ENCODE measurements around the gene MXRA8. TPM values are rescaled to one million over a fixed set of nuclear protein-coding genes. Genes with fewer than 3 reads are reported as not detected.

The MXRA8 gene
- total and polyA plus RNA-seq, 9 of the 15 experiments (the other 6 are each of a cell fraction or from before 2014, with no cell fraction given) = 0.66 to 11.3 (median 6.3) TPM

GRCh38 chr1:1340791-1341548 is 17.4 kb downstream of the MXRA8 start (continued):
- TF ChIP-seq E2F4 (CRISPR knock-in tag; IDR thresholded peaks at IDR 0.05; ENCODE audit: low read depth) (no peak), SIN3B (IDR thresholded peaks at IDR 0.05; ENCODE audit: low read depth) (no peak), KDM1A (IDR thresholded peaks at IDR 0.05) (peak in 1 of 2 experiments; percentile 66; a peak in 1 of 4 replicates)

GRCh38 chr1:1340185-1340584 is 18.2 kb downstream of the MXRA8 start:
- BruUV-seq (replicated peaks) = no TSS peak
- no peak overlapping the region for H3K4me3 ChIP-seq
- TF ChIP-seq FOSL1 (tag; conservative IDR thresholded peaks at IDR 0.05) (no peak), ZNF282 (CRISPR knock-in tag; IDR thresholded peaks at IDR 0.05) (no peak), MCM5 (IDR thresholded peaks at IDR 0.05; ENCODE audit: low read depth) (no peak), ZNF507 (tag; conservative IDR thresholded peaks at IDR 0.05) (no peak), NFATC3 (IDR thresholded peaks at IDR 0.05) (no peak), POLR2G (IDR thresholded peaks at IDR 0.05; ENCODE audit: low read depth, low read length) (no peak)
- no peak overlapping the region for H3K27ac ChIP-seq (ENCODE audit: extremely low read depth, low read depth, low read length)
- H3K9ac ChIP-seq (ENCODE audit: insufficient read depth in 1 of 2, low read depth in 2 of 2, low read length in 2 of 2) = no peak overlapping the region
- peaks cover 3 to 88% of the 10 kb centered on the region in 2 experiments; a peak in 2 of 5 replicates for H3K4me1 ChIP-seq (replicated peaks in 1 of 2; ENCODE audit: control insufficient read depth in 2 of 2, insufficient read depth in 2 of 2, low read length in 2 of 2)
- H4K20me1 ChIP-seq (replicated peaks; ENCODE audit: control insufficient read depth, insufficient read depth, low read length) = peaks cover 29% of the 10 kb centered on the region; the same call in 1 of the 2 replicates
- ATAC-seq = no peak
- no peak overlapping the region for H3K4me2 ChIP-seq (ENCODE audit: insufficient read depth, low read length)
- CTCF ChIA-PET (ENCODE audit: low intra/inter-chr PET ratio) = no interaction called here
- peaks cover 88% of the 10 kb centered on the region; the same call in 2 of the 3 replicates for H3K36me3 ChIP-seq (ENCODE audit: control insufficient read depth, insufficient read depth, low read length)
- POLR2A ChIA-PET = no interaction called here
- peaks cover 2% of the 10 kb centered on the region; the same call in 1 of the 2 replicates for H3K9me3 ChIP-seq (replicated peaks; ENCODE audit: control insufficient read depth, insufficient read depth, low read depth, low read length)
- no peak for DNase-seq (ENCODE audit: extremely low read depth in 1 of 4, low spot score in 3 of 4)
- H2AFZ ChIP-seq (ENCODE audit: low read depth, low read length) = no peak overlapping the region
- in situ Hi-C loops (cut with MboI) (no loop called here), intact Hi-C loops (cut with micrococcal nuclease) (no loop called here)
- no peak for FAIRE-seq
- peaks cover 9% of the 10 kb centered on the region for H3K9me1 ChIP-seq (ENCODE audit: control insufficient read depth, insufficient read depth, low read length)
- peaks cover 26% of the 10 kb centered on the region for H3K79me2 ChIP-seq (ENCODE audit: control insufficient read depth, insufficient read depth, low read length)
- H3K27me3 ChIP-seq (ENCODE audit: control insufficient read depth in 2 of 2, insufficient read depth in 2 of 2, low read length in 2 of 2) = no peaks in the 10 kb centered on the region
- 90% methylated on average over 22 of the region's 23 CpGs for WGBS (ENCODE audit: insufficient coverage, low coverage, missing lambda C conversion rate)
